ENCODE data around the gene ZDHHC21.
"Not testable (repeated sequence)": the region's sequence is repeated elsewhere in the genome, so short reads cannot be mapped to it uniquely, and the experiment has no call there.

The ZDHHC21 gene

GRCh38 chr9:14693251-14693861 lies at the start of gene ZDHHC21:
Gene ZDHHC21 (minus strand): TSS chr9:14693432. CDS start chr9:14674340, 19,092 bp downstream.
- DNase-seq, result peak; percentile 69 to 77

GRCh38 chr9:14741369-14741768 lies 48.1 kb upstream of the ZDHHC21 start:
- no peak for DNase-seq

GRCh38 chr9:14733133-14733532 lies 39.9 kb upstream of the ZDHHC21 start:
- no peak for DNase-seq

- DNase-seq, result no peak
These were observed 38.2 kb upstream of the ZDHHC21 start for GRCh38 chr9:14731294-14731981.

- no peak for DNase-seq
These were observed 37.2 kb upstream of the ZDHHC21 start for GRCh38 chr9:14730461-14730898.

- DNase-seq, result no peak
These were observed 30.1 kb upstream of the ZDHHC21 start for GRCh38 chr9:14723301-14723700.

GRCh38 chr9:14722391-14723035 lies 29.3 kb upstream of the ZDHHC21 start, which contains the start of gene CER1:
Gene CER1 (minus strand): TSS chr9:14722733. CDS start chr9:14722672, 61 bp downstream.
- no peak for DNase-seq

- DNase-seq, result no peak
These were observed 26.1 kb upstream of the ZDHHC21 start for GRCh38 chr9:14719231-14719923.

GRCh38 chr9:14715102-14715501 lies 21.9 kb upstream of the ZDHHC21 start:
- DNase-seq, result no peak

GRCh38 chr9:14713187-14713767 lies 20.0 kb upstream of the ZDHHC21 start:
- DNase-seq, result no peak

- no peak for DNase-seq
These were observed 17.6 kb upstream of the ZDHHC21 start for GRCh38 chr9:14710804-14711203.

- DNase-seq, result no peak
These were observed 13.4 kb upstream of the ZDHHC21 start for GRCh38 chr9:14706530-14707140.

GRCh38 chr9:14705079-14705478 lies 11.8 kb upstream of the ZDHHC21 start:
- no peak for DNase-seq

- no peak for DNase-seq
These were observed 11.0 kb upstream of the ZDHHC21 start for GRCh38 chr9:14704281-14704680.

GRCh38 chr9:14702200-14702720 lies 9.0 kb upstream of the ZDHHC21 start:
- DNase-seq, result no peak

- peak in 1 of 2 experiments; percentile 48 for DNase-seq
These were observed 572 bp downstream of the ZDHHC21 start for GRCh38 chr9:14692470-14693250.

GRCh38 chr9:14690948-14691730 lies 2.1 kb downstream of the ZDHHC21 start:
- DNase-seq, result no peak

GRCh38 chr9:14687042-14687719 lies 6.1 kb downstream of the ZDHHC21 start:
- no peak for DNase-seq

GRCh38 chr9:14686168-14686567 lies 7.1 kb downstream of the ZDHHC21 start:
- no peak for DNase-seq

GRCh38 chr9:14682616-14683015 lies 10.6 kb downstream of the ZDHHC21 start:
- not testable (repeated sequence) for DNase-seq
